Activated T-helper 1 cell treated with Interleukin-2 at 50 U/mL for 16 hours (primary cell): Measurements from ENCODE around the gene SPIN1.
"Not testable (repeated sequence)": the region's sequence is repeated elsewhere in the genome, so short reads cannot be mapped to it uniquely, and the experiment has no call there.

Source experiments
- DNase-seq: peaks from one replicate; pipeline ENCODE4 v3.0.0-alpha.2; 2020; ENCODE audit warnings: low read depth

Gene SPIN1

GRCh38 chr9:88388203-88388885 is at the start of gene SPIN1:
TSS of gene SPIN1 (plus strand) at chr9:88388444. CDS start at chr9:88426540, 38,096 bp downstream.
- DNase-seq: peak; percentile 82

GRCh38 chr9:88339317-88339716 is 48.9 kb upstream of the SPIN1 start:
- no peak for DNase-seq

GRCh38 chr9:88342246-88342645 is 46.0 kb upstream of the SPIN1 start:
- no peak for DNase-seq

- no peak for DNase-seq
These were observed 44.2 kb upstream of the SPIN1 start for GRCh38 chr9:88344013-88344412.

GRCh38 chr9:88350354-88350753 is 37.9 kb upstream of the SPIN1 start:
- not testable (repeated sequence) for DNase-seq

GRCh38 chr9:88355166-88355565 is 33.1 kb upstream of the SPIN1 start:
- DNase-seq: no peak

GRCh38 chr9:88357250-88357649 is 31.0 kb upstream of the SPIN1 start:
- not testable (repeated sequence) for DNase-seq

GRCh38 chr9:88358723-88359122 is 29.5 kb upstream of the SPIN1 start:
- no peak for DNase-seq

- DNase-seq: no peak
These were observed 28.3 kb upstream of the SPIN1 start for GRCh38 chr9:88359974-88360373.

GRCh38 chr9:88362681-88363080 is 25.6 kb upstream of the SPIN1 start:
- DNase-seq: no peak

- no peak for DNase-seq
These were observed 24.6 kb upstream of the SPIN1 start for GRCh38 chr9:88363661-88364060.

GRCh38 chr9:88364706-88365105 is 23.5 kb upstream of the SPIN1 start:
- no peak for DNase-seq

GRCh38 chr9:88370346-88370745 is 17.9 kb upstream of the SPIN1 start:
- no peak for DNase-seq

GRCh38 chr9:88372103-88372654 is 16.1 kb upstream of the SPIN1 start:
- DNase-seq: no peak

- no peak for DNase-seq
These were observed 15.2 kb upstream of the SPIN1 start for GRCh38 chr9:88373045-88373444.

GRCh38 chr9:88378317-88378716 is 9.9 kb upstream of the SPIN1 start:
- no peak for DNase-seq

- DNase-seq: no peak
These were observed 8.9 kb upstream of the SPIN1 start for GRCh38 chr9:88379352-88379751.

GRCh38 chr9:88380118-88380517 is 8.1 kb upstream of the SPIN1 start:
- DNase-seq: no peak

- DNase-seq: not testable (repeated sequence)
These were observed 6.9 kb upstream of the SPIN1 start for GRCh38 chr9:88381322-88381721.

GRCh38 chr9:88383176-88383575 is 5.1 kb upstream of the SPIN1 start:
- no peak for DNase-seq

GRCh38 chr9:88386137-88386536 is 2.1 kb upstream of the SPIN1 start:
- DNase-seq: not testable (repeated sequence)

- no peak for DNase-seq
These were observed 1.1 kb upstream of the SPIN1 start for GRCh38 chr9:88387036-88387551.

GRCh38 chr9:88387552-88388202 is 567 bp upstream of the SPIN1 start:
- DNase-seq: peak; percentile 30
